UCSD-AML1 (cell line): ENCODE results near the gene MIXL1.
"Not testable (repeated sequence)": the region's sequence is repeated elsewhere in the genome, so short reads cannot be mapped to it uniquely, and the experiment has no call there.

ENCODE experiments used
- DNase-seq: peaks from one replicate; lab custom pipeline; 2025; ENCODE audit not compliant: unreplicated experiment; lab: John Stamatoyannopoulos, UW

MIXL1 gene

DNA sequence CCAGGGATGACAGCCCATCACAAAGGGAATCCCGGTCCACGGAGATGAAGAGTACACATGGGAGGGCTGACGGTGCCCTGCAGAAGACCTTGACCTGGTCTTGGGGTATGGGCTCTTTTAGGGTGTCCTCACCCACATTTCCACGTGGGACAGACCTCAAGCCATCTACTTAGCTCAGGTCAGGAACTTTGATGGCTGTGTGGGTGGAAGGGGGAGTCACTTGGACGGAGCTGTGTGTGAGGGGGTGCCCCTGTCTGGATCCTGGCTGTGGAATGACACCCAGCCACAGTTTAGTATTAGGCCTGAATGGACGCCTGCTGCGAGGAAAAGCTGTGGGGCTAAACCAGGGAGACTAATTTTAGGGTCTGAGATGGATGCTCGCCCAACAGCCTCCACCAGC, 10.9 kb upstream of the MIXL1 start:
- no peak for DNase-seq

- no peak for DNase-seq
These were observed 8.2 kb upstream of the MIXL1 start for GRCh38 chr1:226215239-226215638.

- DNase-seq, result no peak
These were observed 7.4 kb upstream of the MIXL1 start for GRCh38 chr1:226216056-226216455.

- no peak for DNase-seq
These were observed 6.2 kb upstream of the MIXL1 start for GRCh38 chr1:226217273-226217672.

DNA sequence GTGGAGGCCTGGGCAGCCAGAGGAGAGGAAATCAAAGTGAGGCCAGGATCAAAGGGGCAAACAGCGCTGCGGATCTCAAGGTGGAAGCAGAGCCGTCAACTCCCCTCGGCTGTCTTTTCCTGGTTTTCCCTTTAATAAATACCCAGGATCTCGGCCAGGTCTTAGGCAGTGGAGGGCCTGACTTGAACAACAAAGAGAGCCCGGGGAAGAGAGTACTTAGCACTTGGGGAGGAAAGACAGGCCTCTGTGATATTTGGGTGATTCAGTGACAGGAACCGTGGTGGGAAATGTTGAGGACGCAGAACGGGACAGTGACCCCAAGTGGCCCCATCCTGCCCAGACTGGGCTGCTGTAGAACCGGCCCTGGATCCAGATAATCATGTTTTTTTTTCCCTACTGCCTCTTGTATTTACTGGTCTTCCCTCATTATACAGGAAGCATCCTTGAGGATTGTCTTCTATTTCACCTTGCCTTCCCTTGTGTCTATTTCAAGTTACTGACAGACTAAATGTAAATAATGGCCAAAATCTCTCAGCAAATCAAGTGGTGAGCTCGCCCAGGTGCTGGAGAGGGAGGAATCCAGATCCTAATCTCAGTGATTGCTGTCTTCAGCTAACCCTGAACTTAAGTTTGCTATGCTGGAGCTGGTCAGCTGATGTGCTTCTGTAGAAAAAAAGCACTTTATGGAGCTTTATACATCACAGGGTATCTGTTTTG, 2.8 kb upstream of the MIXL1 start:
- DNase-seq, result no peak

GRCh38 chr1:226222686-226223085, 778 bp upstream of the MIXL1 start:
- DNase-seq, result no peak

DNA sequence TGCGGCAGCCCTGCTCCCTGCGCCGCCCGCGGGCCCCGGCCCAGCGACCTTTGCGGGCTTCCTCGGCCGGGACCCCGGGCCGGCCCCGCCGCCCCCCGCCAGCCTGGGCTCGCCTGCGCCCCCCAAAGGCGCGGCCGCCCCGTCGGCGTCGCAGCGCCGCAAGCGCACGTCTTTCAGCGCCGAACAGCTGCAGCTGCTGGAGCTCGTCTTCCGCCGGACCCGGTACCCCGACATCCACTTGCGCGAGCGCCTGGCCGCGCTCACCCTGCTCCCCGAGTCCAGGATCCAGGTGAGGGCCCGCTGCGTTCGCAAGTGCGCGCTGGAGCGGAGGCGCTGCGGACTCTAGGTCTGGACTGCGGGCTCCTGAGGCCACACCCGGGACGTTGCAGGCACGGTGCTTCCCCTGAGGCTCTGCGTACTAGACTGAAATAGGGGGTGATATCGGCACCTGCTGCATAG, 351 bp downstream of the MIXL1 start:
- DNase-seq, result peak; percentile 35

DNA sequence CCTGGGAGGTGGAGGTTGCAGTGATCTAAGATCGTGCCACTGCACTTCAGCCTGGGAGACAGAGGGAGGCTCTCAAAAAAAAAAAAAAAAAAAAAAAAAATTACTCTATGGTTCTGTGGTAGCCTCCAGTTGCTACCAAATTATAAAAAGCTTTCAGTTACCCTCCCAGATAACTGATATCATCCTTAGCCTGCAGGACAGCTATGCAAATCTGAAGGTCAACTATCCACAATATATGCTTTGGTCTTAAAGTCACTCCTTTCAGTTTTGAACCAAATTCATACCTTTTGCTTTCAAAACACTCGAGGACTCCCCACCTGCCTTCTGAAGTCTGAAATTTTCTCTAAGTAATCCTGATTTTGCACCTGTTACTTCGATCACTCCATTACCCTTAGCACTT, 3.1 kb downstream of the MIXL1 start:
- no peak for DNase-seq

GRCh38 chr1:226233293-226233692, 9.8 kb downstream of the MIXL1 start:
- no peak for DNase-seq

DNA sequence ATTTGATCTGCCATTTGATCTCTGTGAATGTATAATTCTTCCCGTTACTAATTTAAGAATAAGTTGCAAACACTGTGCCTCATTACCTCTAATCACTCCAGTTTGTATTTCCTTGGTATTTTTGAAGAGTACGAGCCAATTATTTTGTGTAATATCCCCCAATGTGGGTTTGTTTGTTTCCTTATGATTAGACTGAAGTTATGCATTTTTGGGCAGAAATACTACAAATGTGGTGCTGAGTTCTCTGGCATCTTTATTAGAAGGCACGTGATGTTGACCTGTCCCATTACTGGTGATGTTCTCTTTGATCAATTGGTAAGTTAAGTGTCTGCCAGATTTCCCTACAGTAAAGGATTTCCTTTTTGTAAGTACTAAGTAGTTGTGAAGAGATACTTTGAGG, 10.3 kb downstream of the MIXL1 start:
- DNase-seq, result no peak

DNA sequence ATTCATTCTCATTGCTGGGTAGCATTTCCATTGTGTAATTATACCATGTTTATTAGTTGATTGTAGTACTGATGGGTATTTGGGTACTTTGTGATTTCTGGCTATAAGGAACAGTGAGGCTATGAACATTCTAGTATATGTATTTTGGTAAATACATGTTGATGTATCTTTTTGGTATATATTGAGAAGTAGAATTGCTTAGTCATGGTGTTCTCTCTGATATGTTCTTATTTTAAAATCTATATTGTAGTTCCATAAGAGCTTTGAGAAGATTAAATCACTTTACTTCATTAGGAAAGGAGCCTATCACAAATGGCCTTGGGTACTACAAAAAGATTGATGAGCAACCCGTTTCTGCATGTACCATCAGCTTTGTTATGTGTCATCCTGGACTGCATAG, 13.4 kb downstream of the MIXL1 start:
- no peak for DNase-seq

DNA sequence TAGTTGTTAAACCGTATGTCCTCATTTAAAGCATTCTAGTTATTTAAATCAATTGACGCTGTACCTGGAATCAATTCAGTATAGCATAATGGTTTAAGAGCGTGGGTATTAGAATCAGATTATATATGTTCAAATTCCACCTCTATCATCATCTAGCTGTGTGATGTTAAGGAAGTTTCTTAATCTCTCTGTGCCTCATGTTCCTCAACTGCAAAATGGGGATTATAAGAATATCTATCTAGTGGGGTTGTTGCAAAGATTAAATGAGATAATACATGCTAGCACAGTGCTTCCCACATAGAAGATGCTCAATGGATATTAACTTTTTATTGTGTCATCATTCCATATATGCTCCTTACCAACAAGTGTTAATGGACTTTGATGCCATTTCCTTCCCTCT, 16.0 kb downstream of the MIXL1 start:
- DNase-seq, result no peak

DNA sequence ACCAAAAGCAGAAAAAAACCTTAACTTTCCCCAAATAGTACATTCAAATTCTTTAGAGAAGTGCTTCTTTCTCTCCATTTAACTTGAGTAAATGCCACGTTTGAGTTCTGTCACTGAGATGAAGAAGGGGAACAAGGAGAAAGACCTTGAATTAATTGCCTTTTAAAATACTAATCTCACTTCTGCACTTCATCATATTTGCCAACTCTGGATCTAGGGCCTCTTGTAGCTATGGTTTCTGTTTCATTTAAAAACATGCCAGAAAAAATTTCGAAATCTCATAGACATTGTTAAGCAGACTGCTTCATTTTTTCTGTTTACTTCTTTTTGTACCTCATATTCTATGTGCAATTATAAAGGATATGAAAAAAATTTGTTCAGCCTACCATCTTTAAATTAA, 24.6 kb downstream of the MIXL1 start:
- DNase-seq, result no peak

GRCh38 chr1:226248796-226249195, 25.3 kb downstream of the MIXL1 start:
- DNase-seq, result no peak

- DNase-seq, result no peak
These were observed 27.0 kb downstream of the MIXL1 start for GRCh38 chr1:226250511-226250910.

- not testable (repeated sequence) for DNase-seq
These were observed 29.4 kb downstream of the MIXL1 start for GRCh38 chr1:226252841-226253240.

DNA sequence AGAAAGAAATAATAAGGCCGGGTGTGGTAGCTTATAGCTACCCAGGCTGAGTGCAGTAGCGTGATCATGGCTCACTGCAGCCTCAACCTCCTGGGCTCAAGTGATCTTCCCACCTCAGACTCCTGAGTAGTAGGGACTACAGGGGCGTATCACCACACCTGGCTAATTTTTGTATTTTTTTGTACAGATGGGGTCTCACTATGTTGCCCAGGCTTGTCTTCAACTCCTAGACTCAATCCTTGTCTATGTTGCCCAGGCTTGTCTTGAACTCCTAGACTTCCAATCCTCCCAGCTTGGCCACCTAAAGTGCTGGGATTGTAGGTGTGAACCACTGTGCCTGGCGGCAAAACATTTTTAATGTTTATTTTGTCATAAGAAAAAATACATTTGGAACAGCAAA, 30.5 kb downstream of the MIXL1 start:
- no peak for DNase-seq

- no peak for DNase-seq
These were observed 31.9 kb downstream of the MIXL1 start for GRCh38 chr1:226255380-226255779.

DNA sequence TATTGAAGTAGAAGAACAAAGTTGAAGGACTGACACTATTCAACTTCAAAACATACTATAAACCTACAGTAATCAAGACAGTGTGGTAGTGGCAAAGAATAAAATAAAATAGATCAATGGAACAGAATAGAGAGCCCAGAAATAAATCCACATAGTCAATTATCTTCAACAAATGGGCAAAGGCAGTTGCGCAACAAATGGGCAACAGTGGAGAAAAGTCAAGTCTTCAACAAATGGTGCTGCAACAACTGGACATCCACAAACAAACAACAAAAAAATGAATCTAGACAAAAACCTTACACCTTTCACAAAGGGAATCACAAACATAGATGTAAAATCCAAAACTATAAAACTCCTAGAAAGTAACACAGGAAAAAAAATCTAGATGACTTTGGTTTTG, 38.4 kb downstream of the MIXL1 start:
- DNase-seq, result no peak

GRCh38 chr1:226268421-226269124, 45.1 kb downstream of the MIXL1 start:
- DNase-seq, result no peak

GRCh38 chr1:226272233-226272902, 48.9 kb downstream of the MIXL1 start:
- not testable (repeated sequence) for DNase-seq

DNA sequence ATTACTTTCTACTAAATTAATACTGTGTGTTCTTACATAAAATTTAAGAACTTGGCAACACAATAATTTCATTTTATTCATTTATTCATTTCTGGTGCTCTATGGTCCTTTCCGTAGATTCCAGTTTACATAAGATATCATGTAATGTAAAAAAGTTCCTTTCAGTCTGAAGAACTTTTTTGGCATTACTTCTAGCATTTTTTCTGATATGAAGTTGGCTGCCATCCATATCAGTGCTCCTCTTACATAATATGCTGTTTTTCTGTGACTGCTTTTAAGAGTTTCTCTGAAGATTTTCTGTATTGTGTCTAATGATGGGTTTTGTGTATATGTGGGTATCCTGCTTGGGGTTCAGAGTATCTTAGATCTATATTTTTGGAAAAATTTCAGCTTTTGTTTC, 50.7 kb downstream of the MIXL1 start:
- DNase-seq, result no peak
